Upper lobe of left lung (tissue), 4 donors: ENCODE data around the gene TMTC1.

Experiments used
- CTCF ChIP-seq, 6 experiments: fragments of 450-650 bp in 4 of 6; fragments of 200-600 bp in 2 of 6; sonication (generic) in 2 of 6; IDR thresholded peaks; one replicate each; pipeline ENCODE4 v1.5.1; 2016 to 2019; ENCODE audit warnings: antibody characterized with exemption in 6 of 6
- POLR2A ChIP-seq, 4 donors: fragments of 450-650 bp; IDR thresholded peaks; one replicate each; pipeline ENCODE4 v1.5.1; 2016 to 2017; ENCODE audit warnings: antibody characterized with exemption in 4 of 4, mild to moderate bottlenecking in 2 of 4
- POLR2AphosphoS5 ChIP-seq, 2 donors: sonication (generic); formaldehyde crosslinking; IDR thresholded peaks; one replicate each; pipeline ENCODE4 v1.5.1; 2017; ENCODE audit warnings: antibody characterized with exemption in 2 of 2

- TF ChIP-seq CTCF (IDR thresholded peaks at IDR 0.05) (no peak), POLR2A (IDR thresholded peaks at IDR 0.05) (no peak), POLR2AphosphoS5 (IDR thresholded peaks at IDR 0.05) (no peak)
Measured at GRCh38 chr12:29656762-29657538, 126.8 kb downstream of the TMTC1 start.
